Measurements from ENCODE around the gene SLC25A38.
A peak's percentile ranks its signal among the peaks of the same experiment; 100 is the strongest.

The SLC25A38 gene

DNA sequence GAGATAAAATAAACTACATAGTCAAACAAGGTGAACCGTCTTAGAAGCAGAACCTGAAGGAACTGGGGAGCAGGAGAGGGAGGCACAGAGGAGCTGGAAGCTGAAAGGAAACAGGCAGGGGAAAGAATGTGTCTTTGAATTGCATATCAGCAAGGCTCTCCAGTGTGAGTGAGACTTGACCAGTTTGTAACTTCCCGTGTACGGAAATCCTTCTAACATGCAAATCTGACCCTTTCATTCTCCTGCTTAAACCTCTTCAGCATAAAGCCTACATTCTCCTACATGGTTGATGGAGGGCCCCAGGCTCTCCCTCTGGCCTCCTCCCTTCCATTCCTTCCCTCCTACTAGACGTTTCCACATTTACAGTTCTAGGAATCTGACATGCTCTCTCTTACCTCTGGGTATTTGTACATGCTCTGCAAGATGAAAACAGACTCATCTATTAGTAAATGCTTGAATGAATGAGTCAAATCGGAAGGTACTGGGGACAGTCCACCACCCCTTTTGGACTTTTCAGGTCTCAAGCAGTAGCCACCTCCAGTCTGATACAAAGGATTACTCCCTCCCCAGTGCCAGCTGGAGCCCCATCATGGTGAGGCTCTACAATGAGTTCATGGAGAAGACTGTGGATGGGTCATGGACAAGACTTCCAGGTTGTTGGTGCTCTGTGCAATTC, 6.1 kb upstream of the SLC25A38 start:
- no peak for DNase-seq

GRCh38 chr3:39378088-39378487, 5.1 kb upstream of the SLC25A38 start:
- DNase-seq: no peak

DNA sequence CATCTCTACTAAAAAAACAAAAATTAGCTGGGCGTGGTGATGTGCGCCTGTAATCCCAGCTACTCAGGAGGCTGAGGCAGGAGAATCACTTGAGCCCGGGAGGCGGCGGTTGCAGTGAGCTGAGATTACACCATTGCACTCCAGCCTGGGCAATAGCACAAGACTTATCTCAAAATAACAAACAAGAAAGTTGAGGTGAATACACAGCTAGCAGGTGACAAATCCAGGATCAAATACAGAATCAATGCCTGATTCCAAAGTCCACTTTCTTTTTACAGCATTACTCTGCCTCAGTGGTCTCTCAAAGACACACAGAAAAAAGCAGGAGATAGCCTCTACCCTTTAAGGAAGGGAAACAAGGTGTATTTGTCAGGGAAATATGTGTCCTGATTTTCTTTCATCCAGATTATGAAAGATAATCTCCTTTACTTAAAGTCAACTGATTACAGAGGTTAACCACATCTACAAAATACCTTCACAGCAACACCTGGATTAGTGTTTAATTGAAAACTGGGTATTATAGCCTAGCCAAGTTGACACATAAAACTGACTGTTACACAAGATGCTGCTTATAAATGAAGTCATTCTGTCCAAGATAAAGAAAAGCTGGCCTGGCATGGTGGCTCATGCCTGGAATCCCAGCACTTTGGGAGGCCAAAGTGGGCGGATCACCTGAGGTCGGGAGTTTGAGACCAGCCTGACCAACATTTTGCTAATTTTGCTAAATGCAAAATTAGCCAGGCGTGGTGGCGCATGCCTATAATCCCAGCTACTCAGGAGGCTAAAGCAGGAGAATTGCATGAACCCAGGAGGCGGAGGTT, 4.0 kb upstream of the SLC25A38 start:
- no peak for DNase-seq

DNA sequence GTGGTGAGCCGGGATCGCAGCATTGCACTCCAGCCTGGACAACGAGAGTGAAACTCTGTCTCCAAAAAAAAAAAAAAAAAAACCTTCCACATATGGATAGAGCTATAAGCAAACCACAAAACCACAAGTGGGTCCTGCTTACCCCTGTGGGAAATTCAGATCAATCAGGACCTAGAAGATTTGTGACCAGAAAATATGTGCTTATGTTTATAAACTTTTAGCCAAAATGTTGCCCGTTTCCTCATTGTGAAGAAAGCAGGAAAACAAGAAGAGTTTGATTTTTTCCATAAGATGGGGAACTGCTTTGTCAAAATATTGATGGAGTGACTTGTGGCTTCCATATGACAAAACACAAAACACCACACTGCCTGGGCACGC, 3.4 kb upstream of the SLC25A38 start:
- DNase-seq: no peak

- no peak for DNase-seq
These were observed 1.7 kb upstream of the SLC25A38 start for GRCh38 chr3:39381432-39381831.

- DNase-seq: no peak
These were observed 903 bp downstream of the SLC25A38 start for GRCh38 chr3:39383881-39384664.

- DNase-seq: no peak
These were observed 1.5 kb downstream of the SLC25A38 start for GRCh38 chr3:39384665-39385000.

DNA sequence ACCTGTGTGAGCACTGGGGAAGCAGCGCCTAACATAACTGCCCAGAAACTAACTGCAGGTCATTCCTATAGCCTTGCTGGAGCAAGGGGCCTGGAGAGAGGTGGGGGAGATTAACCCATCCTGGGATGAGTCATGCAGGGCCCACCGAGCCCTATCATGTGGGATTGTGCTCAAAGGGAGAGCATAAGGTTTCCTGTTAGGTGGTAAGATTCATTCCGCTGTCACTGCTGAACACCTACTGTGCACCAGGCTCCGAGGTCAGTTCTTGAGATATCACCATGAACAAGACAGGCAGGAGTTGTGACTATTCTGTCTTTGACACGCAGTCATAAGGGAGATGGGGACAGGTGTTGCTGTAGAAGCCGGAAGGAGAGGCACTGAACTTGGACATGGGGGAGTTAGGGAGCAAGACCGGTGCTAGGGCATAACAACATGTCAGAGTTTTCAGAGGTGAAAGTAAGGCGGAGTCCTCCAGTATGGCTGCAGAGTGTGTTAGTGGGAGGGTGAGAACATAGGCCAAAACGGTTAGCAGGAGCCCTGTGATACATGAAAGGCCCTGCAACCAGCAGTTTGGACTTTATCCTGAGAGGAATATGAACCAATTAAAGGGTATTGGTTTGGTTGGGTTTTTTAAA, 2.4 kb downstream of the SLC25A38 start:
- no peak for DNase-seq

- DNase-seq: no peak
These were observed 3.1 kb downstream of the SLC25A38 start for GRCh38 chr3:39386318-39386717.

DNA sequence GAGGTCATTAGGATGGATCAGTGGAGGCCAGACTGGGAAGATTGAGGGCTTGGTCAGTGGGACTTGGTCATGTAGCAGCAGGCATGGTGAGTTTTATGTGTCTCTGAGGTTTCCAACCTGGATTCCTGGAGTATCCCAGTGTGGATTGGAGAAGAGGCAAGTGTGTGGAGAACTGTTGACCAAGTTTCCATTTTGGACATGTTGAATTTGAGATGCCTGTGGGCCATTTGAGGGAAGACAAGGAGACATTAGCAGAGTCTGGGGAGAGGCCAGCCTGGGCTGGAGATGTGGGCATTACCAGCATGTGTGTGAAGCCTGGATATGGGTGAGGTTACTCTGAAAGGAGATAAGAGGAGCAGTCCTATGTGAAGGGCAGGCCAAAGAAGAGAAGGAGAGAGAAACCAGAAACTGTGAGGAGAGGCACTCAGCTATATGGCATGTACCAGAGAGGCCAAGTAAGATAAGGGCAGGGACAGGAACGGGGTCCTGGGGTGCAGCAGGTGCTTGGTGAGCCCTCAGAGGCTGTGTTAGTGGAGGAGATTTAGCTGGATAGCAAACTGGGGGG, 4.3 kb downstream of the SLC25A38 start:
- DNase-seq: no peak

DNA sequence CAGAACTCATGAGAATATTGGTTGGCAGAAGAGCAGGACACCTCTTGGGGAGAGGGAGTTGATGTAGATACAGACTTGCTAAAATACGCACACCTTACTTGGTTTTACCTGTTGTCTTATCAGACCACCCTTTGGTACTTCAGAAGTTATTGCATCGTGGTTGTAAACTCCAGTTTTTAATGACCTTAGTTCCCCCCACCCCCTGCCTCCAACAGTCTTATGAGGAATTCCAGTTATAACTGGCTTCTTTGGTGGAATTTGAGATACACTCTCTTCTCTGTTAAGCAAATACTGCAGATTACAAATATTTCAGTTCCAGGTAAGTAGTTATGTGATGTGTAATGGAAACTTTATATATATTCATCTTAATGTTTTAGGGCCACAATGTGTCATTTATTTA, 5.0 kb downstream of the SLC25A38 start:
- no peak for DNase-seq

DNA sequence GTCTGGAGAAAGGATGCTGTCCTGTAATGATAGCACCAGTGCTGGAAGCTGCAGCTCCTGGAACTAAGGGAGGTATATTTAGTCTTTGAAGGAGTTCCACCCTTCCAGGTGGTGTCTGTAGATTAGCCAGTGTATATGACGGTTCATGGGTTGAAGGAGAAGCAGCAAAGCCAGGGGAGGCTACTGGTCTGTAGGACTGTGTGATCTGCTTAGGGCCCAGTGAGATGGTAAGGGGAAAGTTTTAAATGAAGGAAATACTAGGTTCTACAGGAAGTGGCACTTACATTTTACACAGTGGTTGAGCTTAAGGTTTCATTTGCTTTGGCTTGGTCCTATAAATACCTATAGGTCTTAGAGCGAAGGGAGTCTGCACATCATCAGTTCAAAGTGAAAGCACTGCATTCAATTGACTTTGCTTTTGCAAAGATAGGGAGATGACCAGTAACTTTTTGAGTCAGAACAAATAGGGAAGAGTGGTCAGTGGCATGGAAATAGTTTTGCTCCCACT, 5.6 kb downstream of the SLC25A38 start:
- DNase-seq: no peak

GRCh38 chr3:39390181-39390580, 7.0 kb downstream of the SLC25A38 start:
- DNase-seq: no peak

GRCh38 chr3:39396690-39397089, 13.5 kb downstream of the SLC25A38 start:
- no peak for DNase-seq

DNA sequence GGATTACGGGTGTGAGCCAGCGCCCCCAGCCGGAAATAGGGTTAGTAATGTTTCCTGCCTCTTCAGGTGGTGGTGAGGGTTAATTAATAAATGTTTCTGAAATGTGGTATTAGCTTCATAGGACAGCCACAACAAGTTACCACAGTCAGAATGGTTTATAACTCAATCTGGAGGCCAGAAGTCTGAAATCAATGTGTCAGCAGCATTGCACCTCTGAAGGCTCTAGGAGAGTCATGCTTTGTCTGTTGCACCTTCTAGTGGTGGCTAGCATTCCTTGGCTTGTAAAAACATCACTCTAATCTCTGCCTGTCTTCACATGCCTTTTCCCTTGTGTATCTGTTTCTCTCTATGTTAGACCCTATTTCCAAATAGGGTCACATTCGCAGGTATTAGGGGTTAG, 15.5 kb downstream of the SLC25A38 start:
- DNase-seq: no peak

GRCh38 chr3:39401983-39402382, 18.8 kb downstream of the SLC25A38 start:
- no peak for DNase-seq

DNA sequence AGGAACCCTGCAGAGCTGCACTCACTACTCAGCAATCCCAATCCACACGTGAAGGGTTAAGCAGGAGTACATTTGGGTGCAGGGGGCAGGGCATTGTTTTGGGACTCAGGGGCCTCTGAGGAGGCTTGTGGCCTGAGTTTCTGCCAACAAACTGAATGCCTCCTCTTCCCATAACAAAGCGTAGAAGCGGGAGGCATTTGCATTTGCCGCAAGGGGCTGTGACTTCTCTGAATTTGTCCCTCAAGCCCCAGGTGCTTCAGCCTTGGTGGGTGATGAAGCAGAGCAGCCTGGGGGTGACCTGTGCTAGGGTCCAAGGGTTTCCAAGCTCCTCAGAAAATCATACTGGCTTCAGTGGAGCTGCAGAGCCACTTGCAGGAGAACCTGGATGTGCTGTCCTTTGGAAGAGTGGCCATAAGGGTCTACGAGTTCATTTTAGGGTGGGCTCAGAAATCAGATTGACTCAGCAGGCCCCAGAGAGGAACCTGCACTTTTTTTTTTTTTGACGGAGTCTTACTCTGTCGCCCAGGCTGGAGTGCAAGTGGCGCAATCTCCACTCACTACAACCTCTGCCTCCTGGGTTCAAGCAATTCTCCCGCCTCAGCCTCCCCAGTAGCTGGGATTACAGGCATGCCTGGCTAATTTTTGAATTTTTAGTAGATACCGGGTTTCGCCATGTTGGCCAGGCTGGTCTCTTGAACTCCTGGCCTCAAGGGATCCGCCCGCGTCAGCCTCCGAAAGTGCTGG, 21.9 kb downstream of the SLC25A38 start:
- no peak for DNase-seq

DNA sequence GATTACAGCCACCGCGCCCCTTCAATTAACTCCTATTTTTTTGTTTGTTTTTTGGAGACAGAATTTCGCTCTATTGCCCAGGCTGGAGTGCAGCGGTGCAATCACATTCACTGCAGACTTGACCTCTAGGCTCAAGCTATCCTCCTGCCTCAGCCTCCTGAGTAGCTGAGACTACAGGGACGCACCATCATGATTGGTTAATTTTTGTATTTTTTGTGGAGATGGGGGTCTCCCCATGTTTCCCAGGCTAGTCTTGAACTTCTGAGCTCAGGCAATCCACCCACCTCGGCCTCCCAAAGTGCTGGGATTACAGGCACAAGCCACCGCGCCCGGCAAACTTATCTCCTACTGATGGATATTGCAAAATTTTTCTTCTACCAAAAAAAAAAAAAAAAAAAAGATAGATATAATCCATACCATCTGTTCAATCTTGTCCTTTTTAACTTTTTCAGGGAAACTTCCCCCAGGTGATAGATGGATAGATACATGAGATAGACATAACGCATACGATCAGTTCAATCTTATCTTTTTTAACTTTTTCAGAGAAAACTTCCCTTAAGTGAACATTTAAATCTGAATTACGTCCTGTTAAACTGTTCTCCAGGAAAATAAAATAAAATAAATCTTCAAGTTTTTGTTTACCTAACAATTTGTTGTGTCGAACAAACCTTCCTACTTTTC, 22.7 kb downstream of the SLC25A38 start:
- DNase-seq: no peak

- DNase-seq: peak; percentile 90
These were observed 23.4 kb downstream of the SLC25A38 start, which contains the start of gene RPSA for GRCh38 chr3:39406368-39407258. Gene RPSA (plus strand): TSS chr3:39406720. CDS start chr3:39407654, 934 bp downstream.

DNA sequence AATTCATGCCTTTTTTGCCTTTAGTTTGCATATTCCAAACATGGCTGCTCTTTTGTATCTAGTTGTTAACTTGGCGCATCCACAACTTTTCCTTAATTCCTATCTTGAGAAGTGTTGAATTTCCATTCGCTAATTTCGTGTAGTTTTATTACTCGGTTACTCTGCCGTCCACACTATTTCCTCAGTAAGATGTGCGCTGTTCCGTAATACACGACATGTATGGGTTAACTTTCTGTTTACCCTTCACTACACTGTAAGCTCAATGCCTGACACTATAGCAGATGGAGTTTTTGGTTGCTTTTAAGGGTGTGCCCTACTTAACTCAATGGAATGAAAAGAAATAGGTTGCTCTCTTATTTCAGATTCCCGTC, 24.1 kb downstream of the SLC25A38 start:
- no peak for DNase-seq
